HG02938 (cell line): ENCODE measurements around the gene ACSL3.
"Not testable (repeated sequence)": the region's sequence is repeated elsewhere in the genome, so short reads cannot be mapped to it uniquely, and the experiment has no call there.

Source experiments
- ATAC-seq: cut with Tn5 transposase; IDR thresholded peaks from one replicate; pipeline ENCODE4 v1.9.1; 2021; ENCODE audit warnings: mild to moderate bottlenecking, moderate library complexity; ENCODE audit not compliant: unreplicated experiment

Gene ACSL3

DNA sequence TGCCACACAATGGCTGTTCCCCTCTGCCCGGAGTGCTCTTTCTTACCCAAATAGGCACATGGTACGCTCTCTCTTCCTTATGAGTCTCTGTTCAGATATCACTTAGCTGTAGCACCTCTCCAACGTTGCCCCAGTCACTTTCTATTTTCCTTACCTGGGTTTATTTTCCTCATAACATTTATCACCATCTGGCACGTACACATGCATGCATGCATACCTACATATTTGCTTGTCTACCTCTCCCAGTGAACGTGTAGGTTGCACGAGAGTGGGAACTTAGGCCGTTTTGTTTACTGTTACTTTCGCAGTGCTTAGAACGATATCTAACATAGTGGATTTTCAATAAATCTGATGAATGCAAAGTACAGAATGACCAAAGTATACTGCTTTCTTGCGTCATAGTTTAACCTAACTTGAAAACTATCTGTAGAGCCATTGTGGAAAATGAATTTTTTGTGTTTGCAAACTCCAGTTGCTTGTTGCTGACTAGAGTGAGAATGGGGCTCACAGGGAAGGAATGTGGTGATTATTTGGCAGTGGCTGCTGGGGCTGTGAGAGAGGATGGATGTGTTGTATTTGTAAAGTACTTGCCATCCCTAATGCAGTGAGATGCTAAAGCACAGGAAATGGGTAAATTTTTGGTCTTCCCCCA, 47.1 kb downstream of the ACSL3 start:
- no peak for ATAC-seq

DNA sequence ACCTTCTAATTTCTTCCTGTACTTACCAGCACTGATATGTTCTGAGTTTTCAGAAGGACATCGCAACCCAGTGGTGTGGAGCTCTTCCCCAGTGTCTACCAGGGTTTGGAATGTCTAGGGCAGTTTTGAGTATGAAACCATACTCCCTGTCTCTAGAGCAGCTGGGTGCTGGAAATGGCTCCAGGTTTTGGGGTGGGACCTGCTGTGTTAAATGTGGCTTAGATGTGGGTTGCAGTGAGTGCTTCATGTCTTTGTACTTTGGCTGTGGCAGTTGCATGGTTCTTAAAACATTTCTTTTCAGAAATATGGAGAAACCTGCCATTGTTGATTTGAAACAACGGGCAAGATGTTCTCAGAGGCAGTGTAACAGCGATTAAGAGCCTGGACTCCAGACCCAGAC, 48.5 kb downstream of the ACSL3 start:
- no peak for ATAC-seq

GRCh38 chr2:222912117-222912516, 51.3 kb downstream of the ACSL3 start:
- peak; percentile 97 for ATAC-seq

DNA sequence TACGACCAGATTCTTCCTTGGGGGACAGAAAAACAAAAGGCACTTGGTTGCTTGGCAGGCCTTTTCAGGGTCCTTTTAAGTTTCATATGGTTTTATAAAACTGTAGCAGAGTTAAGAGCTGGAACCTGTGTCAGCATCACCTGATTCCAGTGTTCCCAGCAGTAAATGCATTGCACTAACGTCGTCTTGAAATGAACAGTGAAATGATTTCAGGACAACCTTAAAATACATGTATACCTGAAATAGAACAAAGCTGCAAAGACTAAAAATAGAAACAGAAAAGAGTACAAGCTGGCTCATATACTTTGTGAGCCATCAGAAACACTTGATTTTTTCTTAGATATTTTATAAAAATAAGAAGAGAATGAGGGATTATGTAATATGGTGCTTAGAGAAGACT, 51.9 kb downstream of the ACSL3 start:
- ATAC-seq = no peak

- ATAC-seq = no peak
These were observed 54.5 kb downstream of the ACSL3 start for GRCh38 chr2:222915092-222915957.

DNA sequence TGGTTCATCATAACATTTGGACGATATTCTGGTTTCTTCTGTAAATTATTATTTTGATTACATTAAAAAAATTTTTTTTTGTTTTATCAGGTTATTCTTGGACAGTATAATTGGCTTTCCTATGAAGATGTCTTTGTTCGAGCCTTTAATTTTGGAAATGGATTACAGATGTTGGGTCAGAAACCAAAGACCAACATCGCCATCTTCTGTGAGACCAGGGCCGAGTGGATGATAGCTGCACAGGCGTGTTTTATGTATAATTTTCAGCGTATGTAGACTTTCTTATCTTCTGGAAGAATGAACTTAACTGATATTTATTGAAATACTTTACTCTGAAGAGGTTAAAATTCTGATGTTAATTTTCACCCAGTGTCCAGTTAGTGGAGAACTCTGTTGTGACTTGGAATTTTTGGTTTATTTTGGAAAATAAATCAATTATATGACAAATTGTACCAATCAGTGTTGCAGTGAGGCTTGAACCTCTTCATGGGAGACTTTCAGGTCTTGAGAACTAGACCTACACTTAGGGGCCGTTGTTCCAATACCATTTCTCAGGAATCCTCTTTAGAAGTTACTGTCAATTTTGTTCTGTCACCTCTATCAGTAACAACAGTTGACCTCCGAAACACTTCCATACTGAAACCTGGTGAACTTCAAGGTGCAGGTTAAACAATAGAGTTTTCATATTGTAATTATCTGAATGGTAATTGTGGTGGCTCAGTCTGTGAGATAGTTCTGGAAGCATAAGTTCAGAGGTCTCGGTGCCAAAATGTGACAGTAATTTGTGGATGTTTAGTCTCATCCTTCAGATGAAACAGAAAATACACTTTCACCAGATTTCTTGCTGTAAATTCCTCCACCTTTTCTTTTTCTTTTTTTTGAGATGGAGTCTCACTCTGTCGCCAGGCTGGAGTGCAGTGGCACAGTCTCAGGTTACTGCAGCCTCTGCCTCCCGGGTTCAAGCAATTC, 55.7 kb downstream of the ACSL3 start:
- ATAC-seq = no peak

DNA sequence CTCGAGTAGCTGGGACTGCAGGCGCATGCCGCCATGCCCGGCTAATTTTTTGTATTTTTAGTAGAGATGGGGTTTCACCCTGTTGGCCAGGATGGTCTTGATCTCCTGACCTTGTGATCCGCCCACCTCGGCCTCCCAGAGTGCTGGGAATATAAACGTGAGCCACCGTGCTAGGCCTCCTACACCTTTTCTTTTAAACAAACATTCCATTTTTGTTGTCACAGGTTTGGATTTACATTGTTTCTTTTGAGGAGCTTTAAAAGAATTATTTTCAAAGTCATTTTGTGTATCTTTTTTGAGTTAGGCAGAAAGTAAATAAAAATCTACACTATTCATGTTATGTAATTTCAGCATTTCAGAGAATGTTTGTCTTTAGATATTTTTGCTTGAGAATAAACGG, 56.4 kb downstream of the ACSL3 start:
- not testable (repeated sequence) for ATAC-seq

- no peak for ATAC-seq
These were observed 59.1 kb downstream of the ACSL3 start for GRCh38 chr2:222919841-222920526.

DNA sequence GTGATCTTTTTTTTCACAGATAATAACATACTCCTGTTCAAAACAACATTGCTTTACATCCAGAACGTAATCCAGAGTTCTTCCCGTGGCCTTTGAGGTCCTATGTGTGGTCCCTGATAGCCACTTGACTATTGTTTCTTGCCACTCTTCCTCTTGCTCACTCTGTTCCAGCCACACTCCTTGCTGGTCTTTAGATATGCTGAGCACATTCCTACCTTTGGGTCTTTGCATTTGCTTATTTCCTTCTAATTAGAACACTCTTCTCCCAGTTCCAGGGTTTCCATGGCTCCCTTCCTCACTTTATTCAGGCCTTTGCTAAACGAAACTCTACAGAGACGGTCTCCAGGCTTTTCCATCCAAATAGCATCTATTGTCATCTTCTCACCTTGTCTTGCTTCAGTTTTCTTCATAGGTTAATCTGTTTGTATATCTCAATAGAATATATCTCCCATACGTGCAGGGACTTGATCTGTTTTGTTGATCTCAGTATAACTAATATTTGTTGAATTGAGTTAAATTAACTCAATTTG, 59.9 kb downstream of the ACSL3 start:
- no peak for ATAC-seq

GRCh38 chr2:222922019-222922800, 61.4 kb downstream of the ACSL3 start:
- ATAC-seq = no peak

DNA sequence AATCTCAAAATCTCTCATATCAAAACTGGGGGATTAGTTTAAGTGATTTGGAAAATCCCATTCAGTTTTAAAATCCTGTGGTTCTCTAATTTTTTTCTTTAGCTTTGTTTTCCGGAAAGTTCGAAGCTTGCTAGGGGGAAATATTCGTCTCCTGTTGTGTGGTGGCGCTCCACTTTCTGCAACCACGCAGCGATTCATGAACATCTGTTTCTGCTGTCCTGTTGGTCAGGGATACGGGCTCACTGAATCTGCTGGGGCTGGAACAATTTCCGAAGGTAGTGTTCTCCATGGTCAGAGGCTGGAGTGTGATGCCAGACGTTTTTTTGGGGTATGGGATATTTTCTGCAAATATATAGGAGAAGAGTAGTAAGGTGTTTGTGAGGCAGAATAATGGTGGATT, 66.1 kb downstream of the ACSL3 start:
- ATAC-seq = no peak

DNA sequence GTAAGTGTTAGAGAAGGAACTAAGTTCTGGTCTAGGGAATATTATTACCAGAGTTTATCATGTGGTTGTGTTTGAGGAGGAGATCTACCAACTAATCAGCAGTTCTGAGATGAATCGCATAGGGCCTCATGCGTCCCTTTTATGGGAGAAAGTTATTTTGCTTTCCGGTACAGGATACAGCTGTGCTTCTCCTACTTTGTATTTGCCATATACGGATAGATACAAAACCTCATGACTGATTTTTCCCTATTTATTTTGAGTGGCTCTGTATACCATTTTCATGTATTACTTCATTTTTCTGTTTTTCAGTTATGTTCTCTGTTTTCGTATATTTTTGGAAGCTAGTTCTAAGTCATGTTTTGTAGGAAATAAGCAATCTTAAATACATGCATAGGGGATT, 66.8 kb downstream of the ACSL3 start:
- no peak for ATAC-seq

DNA sequence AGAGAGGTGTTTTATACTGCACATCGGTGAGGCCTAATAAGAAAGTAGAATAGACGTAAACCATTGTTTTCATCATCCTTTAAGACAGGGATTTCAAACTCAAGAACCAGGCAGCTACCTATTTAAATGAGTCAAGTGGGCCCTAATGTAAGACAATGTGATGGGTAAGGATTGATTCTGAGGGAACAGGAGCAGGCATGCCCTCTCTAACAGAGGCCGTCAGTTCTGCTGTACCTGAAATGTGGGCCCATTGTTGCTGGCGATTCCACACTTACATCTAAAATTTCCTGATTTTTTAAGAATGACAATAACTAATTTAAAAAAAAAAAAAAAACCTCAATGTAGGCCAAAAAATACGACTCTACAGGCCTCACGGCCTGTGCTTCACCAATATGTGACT, 67.5 kb downstream of the ACSL3 start:
- no peak for ATAC-seq

DNA sequence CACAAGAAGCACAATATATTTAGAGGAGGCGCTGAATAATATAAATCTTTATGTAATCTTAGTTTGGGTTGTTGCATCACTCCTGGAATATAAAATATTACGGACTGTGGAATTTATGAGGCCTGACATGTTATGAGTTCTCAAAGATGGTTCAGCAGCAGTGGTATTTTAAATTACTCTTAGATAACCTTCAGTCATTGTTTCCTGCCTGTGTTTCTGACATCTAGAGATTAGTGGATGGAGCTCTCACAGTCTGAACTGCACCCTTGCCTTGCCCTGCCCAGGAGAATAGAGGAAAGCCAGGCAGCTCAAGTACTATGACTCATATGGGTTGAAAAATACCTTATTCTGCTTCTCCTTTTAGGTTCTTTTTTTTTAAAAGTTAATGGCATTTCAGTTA, 70.0 kb downstream of the ACSL3 start:
- ATAC-seq = no peak

DNA sequence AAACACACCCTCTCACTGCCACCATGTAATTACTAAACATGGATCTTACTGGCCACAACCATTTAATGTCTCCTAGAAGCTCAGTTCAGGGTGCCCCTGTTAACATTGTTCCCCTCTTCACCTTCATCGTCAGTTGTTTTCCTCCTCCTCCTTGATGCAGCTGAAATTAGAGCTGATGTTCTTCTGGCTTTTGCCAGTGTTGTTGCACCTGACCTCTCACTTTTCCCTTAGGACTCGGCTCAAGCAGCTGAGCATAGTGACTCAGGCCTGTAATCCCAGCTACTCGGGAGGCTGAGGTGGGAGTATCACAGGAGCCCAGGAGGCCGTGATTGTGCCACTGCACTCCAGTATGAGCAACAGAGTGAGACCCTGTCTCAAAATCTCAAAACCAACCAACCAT, 70.8 kb downstream of the ACSL3 start:
- ATAC-seq = no peak

GRCh38 chr2:222933458-222933857, 72.6 kb downstream of the ACSL3 start:
- ATAC-seq = no peak

DNA sequence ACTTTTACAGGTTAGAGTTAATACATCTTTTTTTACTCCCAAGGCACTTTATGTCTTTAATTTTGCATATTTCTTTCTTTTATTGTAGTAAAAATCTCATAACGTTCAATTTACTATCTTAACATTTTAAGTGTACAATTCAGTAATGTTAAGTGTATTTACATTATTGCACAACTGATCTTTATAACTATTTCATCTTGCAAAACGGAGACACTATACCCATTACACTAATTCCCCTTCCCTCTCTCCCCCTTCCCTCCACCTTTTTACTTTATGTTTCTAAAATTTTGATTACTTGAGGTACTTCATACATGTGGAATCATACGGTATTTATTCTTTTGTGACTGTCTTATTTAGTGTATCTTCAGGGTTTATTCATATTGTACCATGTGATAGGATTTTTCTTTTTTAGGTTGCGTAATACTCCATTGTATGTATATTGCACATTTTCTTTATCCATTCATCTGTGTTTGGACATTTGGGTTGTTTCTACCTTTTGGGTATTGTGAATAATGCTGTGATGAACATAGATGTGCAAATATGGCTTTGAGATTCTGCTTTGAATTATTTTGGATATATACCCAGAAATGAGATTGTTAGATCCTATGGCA, 75.0 kb downstream of the ACSL3 start:
- ATAC-seq = no peak

- ATAC-seq = no peak
These were observed 75.9 kb downstream of the ACSL3 start for GRCh38 chr2:222936705-222937104.

DNA sequence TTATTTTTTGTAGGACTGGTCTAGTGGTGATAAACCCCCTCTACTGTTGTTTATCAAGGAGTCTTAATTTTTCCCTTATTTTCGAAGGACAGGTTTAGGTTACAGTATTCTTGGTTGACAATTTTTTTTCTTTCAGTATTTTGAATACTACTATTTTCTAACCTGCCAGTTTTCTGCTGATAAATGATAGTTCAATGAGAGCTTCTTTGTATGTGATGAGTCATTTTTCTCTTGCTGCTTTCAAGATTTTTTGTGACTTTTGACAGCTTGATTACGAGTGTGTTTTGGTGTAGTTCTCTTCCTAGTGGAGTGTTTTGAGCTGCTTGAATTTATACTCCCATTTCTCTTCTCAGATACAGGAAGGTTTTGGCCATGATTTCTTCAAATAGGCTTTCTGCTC, 77.5 kb downstream of the ACSL3 start:
- no peak for ATAC-seq
